K562 (cell line): Measurements from ENCODE around the gene SYMPK. TPM values are rescaled to one million over a fixed set of nuclear protein-coding genes. Genes with fewer than 3 reads are reported as not detected.

Source experiments
- ARHGAP35 ChIP-seq: fragments of 450-650 bp; IDR thresholded peaks from 2 replicates; pipeline ENCODE4 v1.6.1; 2018; ENCODE audit not compliant: partially characterized antibody
- CXXC5 ChIP-seq: fragments of 250-450 bp; sonication (Bioruptor Pico); IDR thresholded peaks from 2 replicates; pipeline ENCODE4 v1.8.0; 2022; ENCODE audit warnings: inconsistent platforms, mild to moderate bottlenecking, moderate library complexity
- DMBX1 ChIP-seq: fragments of 250-450 bp; sonication (Bioruptor Pico); IDR thresholded peaks from 2 replicates; pipeline ENCODE4 v1.8.0; 2022; ENCODE audit warnings: inconsistent platforms, mild to moderate bottlenecking, moderate library complexity, borderline replicate concordance
- DPF2 ChIP-seq: fragments of 450-650 bp; IDR thresholded peaks from 2 replicates; pipeline ENCODE4 v1.6.1; 2016
- EP400 ChIP-seq: fragments of 450-650 bp; IDR thresholded peaks from 2 replicates; pipeline ENCODE4 v1.6.1; 2017; ENCODE audit warnings: antibody characterized with exemption, mild to moderate bottlenecking, moderate library complexity
- FOSL1 ChIP-seq: fragments of 200-800 bp; sonication (Bioruptor generic); conservative IDR thresholded peaks from 2 replicates; pipeline ENCODE4 v1.6.1; 2016; ENCODE audit warnings: missing genetic modification characterization, missing compliant biosample characterization
- FOXM1 ChIP-seq, 2 experiments: fragments of 450-650 bp in 1 of 2; sonication (generic) in 1 of 2; formaldehyde crosslinking in 1 of 2; IDR thresholded peaks; 2 replicates each; pipeline versions ENCODE4 v1.6.1 to v1.9.0; 2017 to 2022; ENCODE audit warnings: low read depth in 2 of 2, mild to moderate bottlenecking in 2 of 2, missing genetic modification reagents in 1 of 2, moderate library complexity in 1 of 2
- ILK ChIP-seq: fragments of 450-650 bp; IDR thresholded peaks from 2 replicates; pipeline ENCODE4 v1.6.1; 2016; ENCODE audit warnings: missing genetic modification characterization, low read depth, mild to moderate bottlenecking, missing compliant biosample characterization, moderate library complexity, borderline replicate concordance
- KDM1A ChIP-seq, 2 experiments: fragments of 450-650 bp; IDR thresholded peaks; 2 replicates each; pipeline ENCODE4 v1.6.1; 2016; ENCODE audit warnings: mild to moderate bottlenecking in 2 of 2
- L3MBTL2 ChIP-seq: fragments of 450-650 bp; IDR thresholded peaks from 2 replicates; pipeline ENCODE4 v1.6.1; 2016; ENCODE audit warnings: mild to moderate bottlenecking, moderate library complexity
- NCOR1 ChIP-seq: fragments of 450-650 bp; IDR thresholded peaks from 2 replicates; pipeline ENCODE4 v1.6.1; 2016; ENCODE audit warnings: mild to moderate bottlenecking, moderate library complexity
- NFIC ChIP-seq: fragments of 450-650 bp; IDR thresholded peaks from 2 replicates; pipeline ENCODE4 v1.6.1; 2017; ENCODE audit warnings: mild to moderate bottlenecking, inconsistent platforms
- NONO ChIP-seq, 2 experiments: fragments of 200-400 bp in 1 of 2; fragments of 450-650 bp in 1 of 2; formaldehyde crosslinking in 1 of 2; IDR thresholded peaks; 2 replicates each; pipeline ENCODE4 v1.6.1; 2017; ENCODE audit warnings: low read depth in 2 of 2, mild to moderate bottlenecking in 2 of 2, moderate library complexity in 2 of 2, low read length in 1 of 2
- NR4A1 ChIP-seq, 2 experiments: fragments of 250-450 bp in 1 of 2; fragments of 450-650 bp in 1 of 2; sonication (Bioruptor Pico) in 1 of 2; IDR thresholded peaks; 2 replicates each; pipeline versions ENCODE4 v1.4.0 to v1.6.1; 2016 to 2020; ENCODE audit warnings: mild to moderate bottlenecking in 2 of 2, missing compliant biosample characterization in 1 of 2, missing genetic modification characterization in 1 of 2, moderate library complexity in 1 of 2
- POLR3A ChIP-seq: IDR thresholded peaks from 2 replicates; pipeline ENCODE4 v1.6.1; 2011; ENCODE audit warnings: borderline replicate concordance, mild to moderate bottlenecking, moderate library complexity; ENCODE audit not compliant: insufficient read length, insufficient read depth; ENCODE audit errors: extremely low read depth
- RBM39 ChIP-seq: fragments of 200-400 bp; formaldehyde crosslinking; optimal IDR thresholded peaks from 2 replicates; pipeline ENCODE3; 2018; ENCODE audit warnings: low read depth, low read length
- RCOR1 ChIP-seq, 2 experiments: IDR thresholded peaks; 2 replicates each; pipeline ENCODE4 v1.6.1; 2012; ENCODE audit warnings: low read depth in 2 of 2, low read length in 2 of 2, borderline replicate concordance in 1 of 2, improper control_type of control experiment in 1 of 2
- SMARCC2 ChIP-seq: fragments of 450-650 bp; IDR thresholded peaks from 2 replicates; pipeline ENCODE4 v1.6.1; 2017; ENCODE audit warnings: antibody characterized with exemption, moderate library complexity, mild to moderate bottlenecking, low read depth
- SPI1 ChIP-seq: IDR thresholded peaks from 2 replicates; pipeline ENCODE4 v1.6.1; 2011; ENCODE audit warnings: low read depth, low read length, control low read depth, borderline replicate concordance
- ZNF311 ChIP-seq: fragments of 250-450 bp; sonication (Bioruptor Pico); IDR thresholded peaks from 2 replicates; pipeline ENCODE4 v1.4.0; 2020; ENCODE audit warnings: mild to moderate bottlenecking, moderate library complexity
- polyA plus RNA-seq, 8 experiments: library from polyadenylated mRNA; depleted of rRNA in 4 of 8; stranded (reverse) in 5 of 8; unstranded in 3 of 8; fragments of >200 nt; fragmentation: Nextera tagmentation in 2 of 8; fragmentation: Illumina TruSeq in 1 of 8; extraction: Ambion mirVana in 2 of 8; extraction: Trizol in 1 of 8; gene quantifications; 2 replicates each; pipeline versions ENCODE4 v1.2.1 to v1.2.3, GENCODE V29; 2011 to 2014; ENCODE audit warnings: inconsistent platforms in 1 of 8, missing spikeins in 1 of 8
- total RNA-seq, 7 experiments: library from RNA; depleted of rRNA in 6 of 7; stranded (reverse); fragments of >200 nt in 6 of 7; fragmentation: Illumina TruSeq in 2 of 7; extraction: Trizol in 2 of 7; gene quantifications; 2 replicates each; pipeline versions ENCODE4 v1.2.1 to v1.2.3, GENCODE V29; 2011 to 2021; ENCODE audit warnings: low replicate concordance in 1 of 7

The SYMPK gene
- total and polyA plus RNA-seq, 9 of the 15 experiments (the other 6 are each of a cell fraction or from before 2014, with no cell fraction given), result 0.73 to 95.5 (median 58.4) TPM

DNA sequence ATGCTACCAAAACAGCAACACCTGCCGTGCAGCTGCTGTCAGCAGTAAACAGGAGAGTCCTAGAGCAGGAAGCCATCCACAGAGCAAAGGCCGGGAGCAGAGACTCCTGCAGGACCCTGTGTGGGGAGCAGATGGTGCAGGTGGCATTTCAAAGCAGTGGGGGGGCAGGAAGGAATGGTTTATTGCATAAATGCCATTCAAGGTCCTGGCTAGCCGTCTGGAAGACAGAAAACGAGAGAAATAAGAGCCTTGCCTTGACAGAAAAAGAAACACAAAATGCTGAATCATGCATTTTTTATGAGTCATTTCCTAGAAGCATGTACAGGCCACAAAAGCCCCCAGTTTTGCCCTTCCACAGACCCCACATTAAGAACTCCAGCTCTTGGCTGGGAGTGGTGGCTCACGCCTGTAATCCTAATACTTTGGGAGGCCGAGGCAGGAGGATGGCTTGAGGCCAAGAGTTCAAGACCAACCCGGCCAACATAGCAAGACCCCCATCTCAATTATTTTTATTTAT is 53.2 kb downstream of the SYMPK start (continued):
- TF ChIP-seq ZNF311 (CRISPR knock-in tag) (no peak), SPI1 (no peak), FOSL1 (tag) (peak; percentile 87), NCOR1 (peak; percentile 22), DPF2 (peak; percentile 92), ILK (tag) (no peak), KDM1A (IDR thresholded peaks at IDR 0.05) (peak in 1 of 2 experiments; percentile 47; a peak in 1 of 4 replicates), DMBX1 (CRISPR knock-in tag) (no peak), RCOR1 (IDR thresholded peaks at IDR 0.05; ENCODE audit: borderline replicate concordance in 1 of 2, low read depth in 2 of 2, low read length in 2 of 2) (no peak), EP400 (peak; percentile 54; the same call in 1 of the 2 replicates), SMARCC2 (peak; percentile 88), NR4A1 (CRISPR knock-in tag; IDR thresholded peaks at IDR 0.05) (no peak), NR4A1 (tag; IDR thresholded peaks at IDR 0.05) (0 out of 2 replicates have a peak, but pooled peaks have one; percentile 65), FOXM1 (IDR thresholded peaks at IDR 0.05; ENCODE audit: low read depth) (no peak), FOXM1 (CRISPR knock-in tag; IDR thresholded peaks at IDR 0.05; ENCODE audit: low read depth) (no peak), NONO (IDR thresholded peaks at IDR 0.05; ENCODE audit: low read depth in 2 of 2, low read length in 1 of 2) (no peak), POLR3A (no peak), ARHGAP35 (no peak), NFIC (peak; percentile 62), RBM39 (no peak), CXXC5 (CRISPR knock-in tag) (0 out of 2 replicates have a peak, but pooled peaks have one; percentile 11), L3MBTL2 (0 out of 2 replicates have a peak, but pooled peaks have one; percentile 28)
